Trophoblast cell (in vitro differentiated cells and primary cell): Measurements from ENCODE around the gene RSPH3.

ENCODE experiments used
- DNase-seq, 2 donors: peaks; one replicate each; pipeline ENCODE4 v3.0.0-alpha.2; 2016
- H2AFZ ChIP-seq: 2 replicates; pipeline ENCODE4 v1.6.1; 2013; ENCODE audit warnings: low read length, moderate library complexity, mild to moderate bottlenecking; ENCODE audit not compliant: insufficient read depth, poor library complexity
- H2AK5ac ChIP-seq: 2 replicates; pipeline ENCODE4 v1.6.1; 2013; ENCODE audit warnings: mild to moderate bottlenecking, low read length
- H2BK120ac ChIP-seq: 2 replicates; pipeline ENCODE4 v1.6.1; 2013; ENCODE audit warnings: low read length, mild to moderate bottlenecking, moderate library complexity; ENCODE audit not compliant: insufficient read depth, poor library complexity
- H2BK12ac ChIP-seq: 2 replicates; pipeline ENCODE4 v1.6.1; 2013; ENCODE audit warnings: mild to moderate bottlenecking, low read length, moderate library complexity
- H2BK5ac ChIP-seq: 2 replicates; pipeline ENCODE4 v1.6.1; 2013; ENCODE audit warnings: low read length, low read depth, moderate library complexity, mild to moderate bottlenecking; ENCODE audit not compliant: poor library complexity
- H3K14ac ChIP-seq: 2 replicates; pipeline ENCODE4 v1.6.1; 2013; ENCODE audit warnings: mild to moderate bottlenecking, low read length
- H3K18ac ChIP-seq: 2 replicates; pipeline ENCODE4 v1.6.1; 2013; ENCODE audit warnings: mild to moderate bottlenecking, low read length
- H3K23ac ChIP-seq: 2 replicates; pipeline ENCODE4 v1.6.1; 2013; ENCODE audit warnings: low read length
- H3K27ac ChIP-seq: 2 replicates; pipeline ENCODE4 v1.5.1; 2013; ENCODE audit warnings: low read depth, mild to moderate bottlenecking, inconsistent platforms, low read length, moderate library complexity
- H3K27me3 ChIP-seq: 2 replicates; pipeline ENCODE4 v1.6.1; 2013; ENCODE audit warnings: inconsistent platforms, mild to moderate bottlenecking, low read length, moderate library complexity; ENCODE audit not compliant: insufficient read depth
- H3K36me3 ChIP-seq, 2 experiments: 1 replicate in 1 of 2; 2 replicates in 1 of 2; pipeline ENCODE4 v1.6.1; 2013; ENCODE audit warnings: low read length in 2 of 2, mild to moderate bottlenecking in 2 of 2, moderate library complexity in 1 of 2; ENCODE audit not compliant: insufficient read depth in 2 of 2, control insufficient read depth in 1 of 2
- H3K4ac ChIP-seq: 2 replicates; pipeline ENCODE4 v1.6.1; 2013; ENCODE audit warnings: low read depth, mild to moderate bottlenecking, low read length, moderate library complexity
- H3K4me1 ChIP-seq, 2 experiments: 1 replicate in 1 of 2; 2 replicates in 1 of 2; pipeline ENCODE4 v1.6.1; 2013; ENCODE audit warnings: low read length in 2 of 2, mild to moderate bottlenecking in 2 of 2, moderate library complexity in 1 of 2; ENCODE audit not compliant: insufficient read depth in 2 of 2, control insufficient read depth in 1 of 2
- H3K4me2 ChIP-seq: 2 replicates; pipeline ENCODE4 v1.6.1; 2013; ENCODE audit warnings: inconsistent platforms, mild to moderate bottlenecking, low read length, moderate library complexity
- H3K4me3 ChIP-seq: 2 replicates; pipeline ENCODE4 v1.5.1; 2013; ENCODE audit warnings: mild to moderate bottlenecking, low read depth, low read length, inconsistent platforms
- H3K79me1 ChIP-seq: one replicate; pipeline ENCODE4 v1.6.1; 2013; ENCODE audit warnings: low read length
- H3K79me2 ChIP-seq: 2 replicates; pipeline ENCODE4 v1.6.1; 2013; ENCODE audit warnings: low read length, mild to moderate bottlenecking; ENCODE audit not compliant: control insufficient read depth, insufficient read depth, poor library complexity
- H3K9ac ChIP-seq: 2 replicates; pipeline ENCODE4 v1.6.1; 2013; ENCODE audit warnings: mild to moderate bottlenecking, low read length
- H3K9me3 ChIP-seq: 2 replicates; pipeline ENCODE4 v1.6.1; 2013; ENCODE audit warnings: low read depth, mild to moderate bottlenecking, control low read depth, inconsistent platforms, low read length; ENCODE audit not compliant: insufficient read depth
- H4K12ac ChIP-seq: 2 replicates; pipeline ENCODE4 v1.6.1; 2013; ENCODE audit warnings: low read depth, mild to moderate bottlenecking, low read length, moderate library complexity
- H4K8ac ChIP-seq: 2 replicates; pipeline ENCODE4 v1.6.1; 2013; ENCODE audit warnings: low read depth, mild to moderate bottlenecking, low read length, moderate library complexity
- H4K91ac ChIP-seq: one replicate; pipeline ENCODE4 v1.6.1; 2013; ENCODE audit warnings: low read depth, mild to moderate bottlenecking, low read length, moderate library complexity
- WGBS: extraction: QIAGEN DNeasy Blood & Tissue Kit; methylation state at CpG from one replicate; pipeline ENCODE4 v1.1.7; 2013; ENCODE audit warnings: missing lambda C conversion rate; ENCODE audit not compliant: insufficient read length, insufficient coverage; ENCODE audit errors: extremely low coverage; 5-methylcytosine and 5-hydroxymethylcytosine counted together

Gene RSPH3

GRCh38 chr6:158988477-158988876 lies 11.5 kb downstream of the RSPH3 start:
- H3K4me3 ChIP-seq = no peak overlapping the region
- H2AFZ ChIP-seq = no peak overlapping the region
- no peak overlapping the region for H4K12ac ChIP-seq
- no peak overlapping the region for H3K27ac ChIP-seq
- no peak overlapping the region for H2BK120ac ChIP-seq
- no peaks in the 10 kb centered on the region for H3K79me1 ChIP-seq
- H3K4me1 ChIP-seq = no peaks in the 10 kb centered on the region
- no peak overlapping the region for H4K8ac ChIP-seq
- no peak overlapping the region for H3K18ac ChIP-seq
- H3K36me3 ChIP-seq = peaks cover 2 to 3% of the 10 kb centered on the region in 2 experiments
- H3K23ac ChIP-seq = no peak overlapping the region
- no peak overlapping the region for H2AK5ac ChIP-seq
- no peaks in the 10 kb centered on the region for H3K79me2 ChIP-seq
- H2BK5ac ChIP-seq = no peak overlapping the region
- no CpG with 5 or more reads among the region's 1 CpG for WGBS
- no peak overlapping the region for H4K91ac ChIP-seq
- no peak for DNase-seq
- H3K9me3 ChIP-seq = peaks cover 2% of the 10 kb centered on the region
- no peak overlapping the region for H3K9ac ChIP-seq
- H3K14ac ChIP-seq = no peak overlapping the region
- no peak overlapping the region for H3K4me2 ChIP-seq
- H3K27me3 ChIP-seq = no peaks in the 10 kb centered on the region
- no peak overlapping the region for H3K4ac ChIP-seq
- no peak overlapping the region for H2BK12ac ChIP-seq

- H2BK5ac ChIP-seq = no peak overlapping the region
- no peak overlapping the region for H2AK5ac ChIP-seq
- H4K12ac ChIP-seq = no peak overlapping the region
- H3K23ac ChIP-seq = no peak overlapping the region
- H3K36me3 ChIP-seq = peaks cover 2 to 3% of the 10 kb centered on the region in 2 experiments
- H2BK12ac ChIP-seq = no peak overlapping the region
- H3K79me2 ChIP-seq = no peaks in the 10 kb centered on the region
- H3K4me1 ChIP-seq = no peaks in the 10 kb centered on the region
- H3K4me2 ChIP-seq = no peak overlapping the region
- no peak overlapping the region for H2AFZ ChIP-seq
- no CpG with 5 or more reads among the region's 1 CpG for WGBS
- no peaks in the 10 kb centered on the region for H3K27me3 ChIP-seq
- no peak overlapping the region for H2BK120ac ChIP-seq
- no peak overlapping the region for H3K4ac ChIP-seq
- no peak overlapping the region for H4K91ac ChIP-seq
- H3K79me1 ChIP-seq = no peaks in the 10 kb centered on the region
- H3K18ac ChIP-seq = no peak overlapping the region
- peaks cover 2% of the 10 kb centered on the region for H3K9me3 ChIP-seq
- no peak overlapping the region for H3K4me3 ChIP-seq
- no peak overlapping the region for H3K9ac ChIP-seq
- no peak for DNase-seq
- no peak overlapping the region for H3K14ac ChIP-seq
- no peak overlapping the region for H4K8ac ChIP-seq
- no peak overlapping the region for H3K27ac ChIP-seq
These were observed 12.3 kb downstream of the RSPH3 start for GRCh38 chr6:158987657-158988056.

- Histone ChIP-seq H2BK5ac (no peak overlapping the region), H2AK5ac (no peak overlapping the region), H3K27me3 (no peaks in the 10 kb centered on the region), H3K4ac (no peak overlapping the region), H3K36me3 (peaks cover 4 to 5% of the 10 kb centered on the region in 2 experiments), H3K18ac (no peak overlapping the region), H2BK12ac (no peak overlapping the region), H3K4me1 (no peaks in the 10 kb centered on the region), H3K79me1 (no peaks in the 10 kb centered on the region), H3K9me3 (no peaks in the 10 kb centered on the region), H2AFZ (no peak overlapping the region), H3K27ac (no peak overlapping the region), H4K12ac (no peak overlapping the region), H3K9ac (peak overlapping the region; percentile 66), H4K8ac (no peak overlapping the region), H3K14ac (no peak overlapping the region), H3K4me3 (no peak overlapping the region), H3K79me2 (no peaks in the 10 kb centered on the region), H3K4me2 (no peak overlapping the region), H4K91ac (no peak overlapping the region), H3K23ac (no peak overlapping the region), H2BK120ac (no peak overlapping the region)
- no CpG with 5 or more reads among the region's 3 CpGs for WGBS
- DNase-seq = peak in 1 of 2 donors; percentile 12
These were observed 21.2 kb downstream of the RSPH3 start for GRCh38 chr6:158978757-158979156.

- no peak overlapping the region for H2AFZ ChIP-seq
- no peak overlapping the region for H3K18ac ChIP-seq
- H3K27me3 ChIP-seq = no peaks in the 10 kb centered on the region
- no peak overlapping the region for H3K14ac ChIP-seq
- H3K79me1 ChIP-seq = no peaks in the 10 kb centered on the region
- WGBS = no CpG with 5 or more reads among the region's 3 CpGs
- H3K4me3 ChIP-seq = no peak overlapping the region
- H3K4ac ChIP-seq = no peak overlapping the region
- H2BK120ac ChIP-seq = no peak overlapping the region
- no peaks in the 10 kb centered on the region for H3K9me3 ChIP-seq
- peaks cover 4 to 5% of the 10 kb centered on the region in 2 experiments for H3K36me3 ChIP-seq
- H3K4me2 ChIP-seq = no peak overlapping the region
- no peak overlapping the region for H4K91ac ChIP-seq
- no peak overlapping the region for H3K23ac ChIP-seq
- no peak overlapping the region for H4K12ac ChIP-seq
- no peak overlapping the region for H2BK5ac ChIP-seq
- DNase-seq = no peak
- H2AK5ac ChIP-seq = no peak overlapping the region
- no peak overlapping the region for H2BK12ac ChIP-seq
- no peak overlapping the region for H3K9ac ChIP-seq
- H4K8ac ChIP-seq = no peak overlapping the region
- no peak overlapping the region for H3K27ac ChIP-seq
- H3K4me1 ChIP-seq = no peaks in the 10 kb centered on the region
- H3K79me2 ChIP-seq = no peaks in the 10 kb centered on the region
These were observed 22.6 kb downstream of the RSPH3 start for GRCh38 chr6:158977382-158977781.
